OCI-LY3 (cell line): ENCODE results near the gene YBX1.

Experiments used
- H2AFZ ChIP-seq: fragments of 200-600, 300-600 bp; shearing (Covaris generic); 2 replicates; pipeline ENCODE4 v1.6.0; 2014; ENCODE audit warnings: antibody characterized with exemption, low read depth, low read length
- H3K27ac ChIP-seq: fragments of 200-600, 300-600 bp; sonication (generic); 2 replicates; pipeline ENCODE4 v1.5.1; 2014; ENCODE audit warnings: mild to moderate bottlenecking, low read length, moderate library complexity, mixed read lengths
- H3K27me3 ChIP-seq: fragments of 200-600, 300-600 bp; sonication (generic); 2 replicates; pipeline ENCODE4 v1.6.1; 2014; ENCODE audit warnings: low read depth, low read length, mixed read lengths
- H3K36me3 ChIP-seq: fragments of 200-600, 300-600 bp; sonication (generic); replicated peaks from 2 replicates; pipeline ENCODE3; 2014; ENCODE audit warnings: low read depth, low read length, mixed read lengths
- H3K4me1 ChIP-seq: fragments of 300-600, 200-600 bp; sonication (generic); 2 replicates; pipeline ENCODE4 v1.6.1; 2014; ENCODE audit warnings: low read length, mixed read lengths
- H3K4me2 ChIP-seq: fragments of 200-600, 300-600 bp; sonication (generic); 2 replicates; pipeline ENCODE4 v1.6.1; 2014; ENCODE audit warnings: low read length, mixed read lengths
- H3K4me3 ChIP-seq: fragments of 300-600, 200-600 bp; sonication (generic); 2 replicates; pipeline ENCODE4 v1.5.1; 2014; ENCODE audit warnings: antibody characterized with exemption, mild to moderate bottlenecking, low read length, moderate library complexity
- H3K79me2 ChIP-seq: fragments of 300-600, 200-600 bp; shearing (Covaris generic); 2 replicates; pipeline ENCODE4 v1.6.1; 2014; ENCODE audit warnings: mild to moderate bottlenecking, low read length, mixed read lengths
- H3K9ac ChIP-seq: fragments of 300-600, 200-600 bp; shearing (Covaris generic); 2 replicates; pipeline ENCODE4 v1.6.0; 2014; ENCODE audit warnings: mild to moderate bottlenecking, low read length, moderate library complexity
- H3K9me3 ChIP-seq: fragments of 200-600, 300-600 bp; shearing (Covaris generic); 2 replicates; pipeline ENCODE4 v1.6.1; 2014; ENCODE audit warnings: low read length, mixed read lengths; ENCODE audit not compliant: insufficient read depth
- H4K20me1 ChIP-seq: fragments of 200-600, 300-600 bp; sonication (generic); 2 replicates; pipeline ENCODE4 v1.6.1; 2016; ENCODE audit warnings: low read length, mixed read lengths; ENCODE audit not compliant: insufficient read depth
- EZH2phosphoT487 ChIP-seq: fragments of 200-600 bp; shearing (Covaris generic); IDR thresholded peaks from 2 replicates; pipeline ENCODE4 v1.6.1; 2018; ENCODE audit warnings: antibody characterized with exemption, mixed run types, low read depth
- TF ChIP-seq, protein P1 (sequence below): fragments of 200-600, 300-600 bp; sonication (generic); IDR thresholded peaks from 2 replicates; pipeline ENCODE4 v1.5.1; 2014; ENCODE audit warnings: antibody characterized with exemption, low read length, low read depth

YBX1 gene

DNA sequence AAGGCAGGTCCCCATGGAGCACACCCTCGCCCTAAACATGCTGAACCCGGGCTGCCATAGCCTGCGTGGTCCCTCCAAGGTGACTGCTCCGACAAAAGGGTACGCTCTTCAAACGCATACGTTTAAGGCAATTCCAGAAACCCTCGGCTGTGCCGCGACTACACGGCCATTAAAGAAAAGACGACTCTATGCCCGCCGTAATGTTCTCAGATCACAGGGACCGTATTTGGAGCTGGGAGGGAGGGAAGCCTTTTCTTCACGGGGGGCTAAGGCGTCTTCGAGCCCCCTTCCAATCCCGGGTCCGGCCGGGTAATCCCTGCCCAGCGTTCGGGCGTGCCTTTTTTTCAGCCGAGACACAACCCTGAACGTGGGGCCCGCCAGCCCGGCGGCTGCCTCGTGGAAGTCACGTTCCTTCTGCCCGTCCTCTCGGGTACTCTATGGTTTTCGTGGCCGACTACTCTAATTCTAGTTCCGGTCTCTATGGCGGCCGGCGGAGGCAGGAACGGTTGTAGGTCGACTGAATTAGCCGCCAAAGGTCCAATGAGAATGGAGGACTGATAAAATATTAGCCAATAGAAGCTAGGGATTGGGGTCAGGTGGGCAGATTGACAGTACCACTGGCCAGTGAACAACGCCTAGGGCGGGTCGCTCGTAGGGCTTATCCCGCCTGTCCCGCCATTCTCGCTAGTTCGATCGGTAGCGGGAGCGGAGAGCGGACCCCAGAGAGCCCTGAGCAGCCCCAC is at the start of gene YBX1:
TSS of gene YBX1 (plus strand) at position 678 of the 743 bp plus-strand sequence. CDS start 148 bp downstream, outside the sequence.
- peaks cover 38% of the 10 kb centered on the region for H3K4me1 ChIP-seq
- H3K9ac ChIP-seq: peak within 1 kb of the TSS; percentile 97
- H3K79me2 ChIP-seq: peaks cover 68% of the 10 kb centered on the region
- peak within 1 kb of the TSS; percentile 69 for H3K27ac ChIP-seq
- no peaks in the 10 kb centered on the region for H3K27me3 ChIP-seq
- TF ChIP-seq, protein P1, sequence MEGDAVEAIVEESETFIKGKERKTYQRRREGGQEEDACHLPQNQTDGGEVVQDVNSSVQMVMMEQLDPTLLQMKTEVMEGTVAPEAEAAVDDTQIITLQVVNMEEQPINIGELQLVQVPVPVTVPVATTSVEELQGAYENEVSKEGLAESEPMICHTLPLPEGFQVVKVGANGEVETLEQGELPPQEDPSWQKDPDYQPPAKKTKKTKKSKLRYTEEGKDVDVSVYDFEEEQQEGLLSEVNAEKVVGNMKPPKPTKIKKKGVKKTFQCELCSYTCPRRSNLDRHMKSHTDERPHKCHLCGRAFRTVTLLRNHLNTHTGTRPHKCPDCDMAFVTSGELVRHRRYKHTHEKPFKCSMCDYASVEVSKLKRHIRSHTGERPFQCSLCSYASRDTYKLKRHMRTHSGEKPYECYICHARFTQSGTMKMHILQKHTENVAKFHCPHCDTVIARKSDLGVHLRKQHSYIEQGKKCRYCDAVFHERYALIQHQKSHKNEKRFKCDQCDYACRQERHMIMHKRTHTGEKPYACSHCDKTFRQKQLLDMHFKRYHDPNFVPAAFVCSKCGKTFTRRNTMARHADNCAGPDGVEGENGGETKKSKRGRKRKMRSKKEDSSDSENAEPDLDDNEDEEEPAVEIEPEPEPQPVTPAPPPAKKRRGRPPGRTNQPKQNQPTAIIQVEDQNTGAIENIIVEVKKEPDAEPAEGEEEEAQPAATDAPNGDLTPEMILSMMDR: no peak
- peaks cover 39% of the 10 kb centered on the region for H4K20me1 ChIP-seq
- H3K36me3 ChIP-seq: peaks cover 31% of the 10 kb centered on the region
- H3K4me2 ChIP-seq: peak within 1 kb of the TSS; percentile 94
- H3K4me3 ChIP-seq: peak within 1 kb of the TSS; percentile 94
- H3K9me3 ChIP-seq: no peaks in the 10 kb centered on the region
- H2AFZ ChIP-seq: peak within 1 kb of the TSS; percentile 62; the same call in 1 of the 2 replicates

DNA sequence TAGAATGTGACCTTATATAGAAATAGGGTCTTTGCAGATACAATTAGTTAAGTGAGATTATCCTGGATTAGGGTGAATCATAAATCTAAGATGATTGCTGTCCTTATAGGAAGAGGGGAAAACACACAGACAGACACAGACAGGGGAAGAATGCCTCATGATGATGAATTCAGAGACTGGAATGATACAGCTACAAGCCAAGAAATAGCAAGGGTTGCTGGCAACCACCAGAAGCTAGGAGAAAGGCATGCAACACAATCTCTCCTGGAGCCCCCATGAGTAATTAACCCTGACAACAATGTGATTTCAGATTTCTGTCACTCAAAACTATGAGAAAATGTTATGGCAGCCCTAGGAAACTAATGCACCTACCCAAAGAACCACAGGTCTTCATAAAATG is 43.1 kb upstream of the YBX1 start:
- Histone ChIP-seq H3K9me3 (no peaks in the 10 kb centered on the region), H3K4me1 (no peaks in the 10 kb centered on the region), H3K4me2 (no peak overlapping the region), H3K27me3 (no peaks in the 10 kb centered on the region), H3K4me3 (no peak overlapping the region), H3K36me3 (no peaks in the 10 kb centered on the region), H3K27ac (no peak overlapping the region), H4K20me1 (no peaks in the 10 kb centered on the region), H3K79me2 (no peaks in the 10 kb centered on the region), H2AFZ (no peak overlapping the region), H3K9ac (no peak overlapping the region)
- TF ChIP-seq, protein P1: no peak
- TF ChIP-seq EZH2phosphoT487: no peak

DNA sequence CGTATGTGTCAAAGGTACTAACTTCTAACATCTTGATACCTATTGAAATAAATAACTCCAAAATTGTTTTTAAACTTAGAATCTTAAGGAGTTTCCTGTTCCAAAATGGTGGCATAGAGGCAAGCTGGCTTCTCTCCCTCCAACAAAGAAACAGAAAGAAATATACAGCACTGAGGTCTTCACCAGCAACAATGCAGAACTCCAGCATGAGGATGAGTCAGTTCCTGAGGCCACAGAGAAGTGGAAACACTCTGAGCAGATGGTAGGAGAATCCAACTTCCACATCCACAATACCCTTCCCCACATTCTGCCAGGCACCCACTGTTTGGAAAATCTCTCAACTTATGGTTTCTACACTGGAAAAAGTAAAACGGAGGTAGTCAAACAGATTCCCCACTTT is 36.2 kb upstream of the YBX1 start:
- H3K27ac ChIP-seq: no peak overlapping the region

DNA sequence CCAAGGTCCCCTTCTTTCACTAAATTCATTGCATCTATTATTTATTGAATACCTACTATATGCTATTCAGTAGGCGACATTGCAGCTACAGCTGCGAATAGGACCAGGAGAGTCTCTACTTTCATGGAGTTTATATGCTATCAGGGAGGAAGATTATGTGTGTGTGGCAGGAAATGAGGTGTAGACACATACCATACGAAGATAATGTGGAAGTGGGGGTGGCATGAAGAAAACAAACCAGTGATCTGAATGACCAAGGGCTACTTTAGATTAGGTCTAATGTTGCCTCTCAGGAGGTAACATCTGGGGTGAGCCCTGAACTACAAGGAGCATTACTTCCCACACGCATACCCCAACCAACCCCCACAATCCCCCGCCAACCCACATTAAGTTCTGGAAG is 25.0 kb upstream of the YBX1 start:
- no peaks in the 10 kb centered on the region for H3K9me3 ChIP-seq
- H3K36me3 ChIP-seq: peaks cover 14% of the 10 kb centered on the region
- peak overlapping the region; percentile 85 for H3K4me2 ChIP-seq
- no peak for TF ChIP-seq EZH2phosphoT487
- TF ChIP-seq, protein P1: no peak
- H3K4me3 ChIP-seq: peak overlapping the region; percentile 93
- H2AFZ ChIP-seq: peak overlapping the region; percentile 81
- H3K27me3 ChIP-seq: no peaks in the 10 kb centered on the region
- H3K9ac ChIP-seq: peak overlapping the region; percentile 77
- H3K4me1 ChIP-seq: peaks cover 12% of the 10 kb centered on the region
- H3K27ac ChIP-seq: no peak overlapping the region
- H3K79me2 ChIP-seq: peaks cover 33% of the 10 kb centered on the region
- no peaks in the 10 kb centered on the region for H4K20me1 ChIP-seq

More for the DNA sequence above, 36.2 kb upstream of the YBX1 start:
- TF ChIP-seq EZH2phosphoT487: no peak
- TF ChIP-seq, protein P1: no peak
- H2AFZ ChIP-seq: no peak overlapping the region
- no peak overlapping the region for H3K9ac ChIP-seq
- H3K4me2 ChIP-seq: no peak overlapping the region
- H3K4me3 ChIP-seq: no peak overlapping the region
- H3K36me3 ChIP-seq: no peaks in the 10 kb centered on the region
- no peaks in the 10 kb centered on the region for H3K9me3 ChIP-seq
- H4K20me1 ChIP-seq: no peaks in the 10 kb centered on the region
- no peaks in the 10 kb centered on the region for H3K79me2 ChIP-seq
- no peaks in the 10 kb centered on the region for H3K4me1 ChIP-seq
- no peaks in the 10 kb centered on the region for H3K27me3 ChIP-seq
